ENCODE measurements around the gene TSPAN5.

DNA sequence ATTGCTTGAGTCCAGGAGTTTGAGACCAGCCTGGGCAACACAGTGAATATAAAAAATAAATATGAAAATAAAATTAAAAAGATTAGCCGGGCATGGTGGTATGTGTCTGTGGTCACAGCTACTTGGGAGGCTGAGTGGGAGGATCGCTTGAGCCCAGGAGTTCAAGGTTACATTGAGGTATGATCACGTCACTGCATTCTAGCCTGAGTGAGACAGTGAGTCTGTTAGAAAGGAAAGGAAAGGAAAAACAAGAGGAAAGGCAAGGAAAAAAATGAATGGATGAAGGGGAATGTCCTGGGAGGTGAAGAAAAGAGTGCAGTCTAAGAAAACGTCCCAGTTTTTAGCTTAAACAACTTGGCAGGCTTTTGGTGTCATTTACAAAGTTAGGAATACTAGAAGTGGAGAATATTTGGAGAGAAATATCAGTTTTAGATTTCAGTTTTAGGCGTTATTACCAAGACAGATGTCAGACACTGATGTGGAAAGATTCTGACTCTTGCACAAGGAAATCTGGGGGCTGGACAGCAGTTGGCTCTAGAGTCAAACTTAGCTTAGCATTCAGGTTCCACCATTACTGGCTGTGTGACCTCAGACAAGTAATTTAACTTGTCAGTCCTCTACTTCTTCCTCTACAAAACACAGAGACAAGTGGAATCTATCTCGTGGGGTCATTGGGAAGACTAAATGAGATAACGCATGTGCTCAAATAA, 139.0 kb downstream of the TSPAN5 start:
- no peak for TF ChIP-seq POLR2AphosphoS5 (IDR thresholded peaks at IDR 0.05)
- TF ChIP-seq POLR2A (IDR thresholded peaks at IDR 0.05), result no peak

Measured in stomach (tissue), 4 donors.